ENCODE results near the gene ZSWIM1. TPM values are rescaled to one million over a fixed set of nuclear protein-coding genes. Genes with fewer than 3 reads are reported as not detected.

The ZSWIM1 gene
- total and polyA plus RNA-seq, 2 donors (not counting 3 experiments of a cell fraction or from before 2014, with no cell fraction given): 8.5 to 10.0 TPM

DNA sequence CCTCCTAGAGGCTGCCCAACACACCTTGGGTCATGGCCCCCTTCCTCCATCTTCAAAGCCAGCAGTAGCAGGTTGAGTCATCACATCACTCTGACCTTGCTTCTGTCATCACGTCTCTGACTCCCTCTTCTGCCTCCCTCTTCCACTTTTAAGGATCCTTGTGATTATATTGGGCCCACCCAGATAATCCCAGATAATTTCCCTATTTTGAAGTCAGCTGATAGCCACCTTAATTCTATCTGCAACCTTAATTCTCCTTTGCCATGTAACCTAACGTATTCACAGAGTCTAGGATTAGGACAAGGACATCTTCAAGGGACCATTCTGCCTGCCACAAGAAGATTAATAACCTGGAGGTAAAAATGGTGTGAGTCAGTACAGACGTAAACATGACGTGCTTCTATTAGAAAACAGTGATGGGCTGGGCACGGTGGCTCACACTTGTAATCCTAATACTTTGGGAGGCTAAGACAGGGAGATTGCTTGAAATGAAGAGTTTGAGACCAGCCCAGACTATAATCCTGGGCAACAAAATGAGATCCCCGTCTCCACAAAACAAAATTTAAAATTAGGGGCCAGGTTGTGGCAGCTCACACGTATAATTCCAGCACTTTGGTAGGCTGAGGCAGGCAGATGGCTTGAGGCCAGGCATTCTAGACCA, 20.3 kb upstream of the ZSWIM1 start:
- ChIA-PET CTCF (interaction anchor here (1.0 to 1.4 kb wide), 2 partner anchors 62 to 74 kb away, joined by 3 to 4 read pairs; partner anchors contain the start of gene PCIF1), POLR2A (no interaction called here)
- H3K36me3 ChIP-seq (ENCODE audit: control insufficient read depth in 2 of 2, extremely low read depth in 1 of 2, insufficient read depth in 2 of 2, low read length in 2 of 2): no peaks in the 10 kb centered on the region
- intact Hi-C loops (cut with micrococcal nuclease) (no loop called here), dilution Hi-C loops (cut with MboI; ENCODE audit: extremely low pct_ligation_motif_present, low sequenced_read_pairs) (no loop called here)
- no peak for TF ChIP-seq FOS (IDR thresholded peaks at IDR 0.05; ENCODE audit: borderline replicate concordance, insufficient read depth, low read length)
- TF ChIP-seq POLR2A (IDR thresholded peaks at IDR 0.05; ENCODE audit: low read depth, low read length): no peak
- no peak for TF ChIP-seq MYC (IDR thresholded peaks at IDR 0.05; ENCODE audit: low read depth, low read length)
- TF ChIP-seq, protein P1, sequence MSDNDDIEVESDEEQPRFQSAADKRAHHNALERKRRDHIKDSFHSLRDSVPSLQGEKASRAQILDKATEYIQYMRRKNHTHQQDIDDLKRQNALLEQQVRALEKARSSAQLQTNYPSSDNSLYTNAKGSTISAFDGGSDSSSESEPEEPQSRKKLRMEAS (IDR thresholded peaks at IDR 0.05; ENCODE audit: insufficient read depth, insufficient read length): no peak
- TF ChIP-seq JUN (IDR thresholded peaks at IDR 0.05; ENCODE audit: borderline replicate concordance, insufficient read depth, insufficient read length, low read depth): no peak
- TF ChIP-seq POLR2AphosphoS5 (IDR thresholded peaks at IDR 0.05; ENCODE audit: insufficient read depth, low read depth, low read length): no peak
- TF ChIP-seq, protein P2, sequence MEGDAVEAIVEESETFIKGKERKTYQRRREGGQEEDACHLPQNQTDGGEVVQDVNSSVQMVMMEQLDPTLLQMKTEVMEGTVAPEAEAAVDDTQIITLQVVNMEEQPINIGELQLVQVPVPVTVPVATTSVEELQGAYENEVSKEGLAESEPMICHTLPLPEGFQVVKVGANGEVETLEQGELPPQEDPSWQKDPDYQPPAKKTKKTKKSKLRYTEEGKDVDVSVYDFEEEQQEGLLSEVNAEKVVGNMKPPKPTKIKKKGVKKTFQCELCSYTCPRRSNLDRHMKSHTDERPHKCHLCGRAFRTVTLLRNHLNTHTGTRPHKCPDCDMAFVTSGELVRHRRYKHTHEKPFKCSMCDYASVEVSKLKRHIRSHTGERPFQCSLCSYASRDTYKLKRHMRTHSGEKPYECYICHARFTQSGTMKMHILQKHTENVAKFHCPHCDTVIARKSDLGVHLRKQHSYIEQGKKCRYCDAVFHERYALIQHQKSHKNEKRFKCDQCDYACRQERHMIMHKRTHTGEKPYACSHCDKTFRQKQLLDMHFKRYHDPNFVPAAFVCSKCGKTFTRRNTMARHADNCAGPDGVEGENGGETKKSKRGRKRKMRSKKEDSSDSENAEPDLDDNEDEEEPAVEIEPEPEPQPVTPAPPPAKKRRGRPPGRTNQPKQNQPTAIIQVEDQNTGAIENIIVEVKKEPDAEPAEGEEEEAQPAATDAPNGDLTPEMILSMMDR (IDR thresholded peaks at IDR 0.05; ENCODE audit: extremely low read depth in 1 of 2, insufficient read depth in 1 of 2, low read depth in 1 of 2, low read length in 2 of 2): no peak
- no peak for TF ChIP-seq GATA2 (IDR thresholded peaks at IDR 0.05; ENCODE audit: insufficient read depth, insufficient read length, low read depth, low read length)
- TF ChIP-seq EZH2 (IDR thresholded peaks at IDR 0.05; ENCODE audit: borderline replicate concordance, low read depth, low read length, severe bottlenecking): no peak
- no peak overlapping the region for H3K9ac ChIP-seq (replicated peaks; ENCODE audit: extremely low read depth, insufficient read depth, low read length)
- no TSS peak for BruUV-seq (replicated peaks)
- peaks cover 6% of the 10 kb centered on the region for H3K79me2 ChIP-seq (ENCODE audit: control insufficient read depth, insufficient read depth, low read length)
- H3K4me1 ChIP-seq (ENCODE audit: control insufficient read depth, extremely low read depth, insufficient read depth, low read length): peaks cover 12% of the 10 kb centered on the region
- H3K27me3 ChIP-seq (ENCODE audit: control insufficient read depth in 2 of 2, insufficient read depth in 2 of 2, low read length in 2 of 2): no peaks in the 10 kb centered on the region
- H3K9me1 ChIP-seq (replicated peaks; ENCODE audit: control insufficient read depth, extremely low read depth, insufficient read depth, low read length): no peaks in the 10 kb centered on the region
- H3K27ac ChIP-seq (ENCODE audit: insufficient read depth, low read depth, low read length): no peak overlapping the region
- no peak overlapping the region for H3K4me2 ChIP-seq (ENCODE audit: insufficient read depth, low read length)
- H3K4me3 ChIP-seq (replicated peaks in 1 of 3; ENCODE audit: insufficient read depth in 1 of 3, low read depth in 1 of 3, low read length in 3 of 3): no peak overlapping the region
- no peak for FAIRE-seq
- peak; percentile 38 for DNase-seq (ENCODE audit: low read depth, low spot score)
- no peaks in the 10 kb centered on the region for H4K20me1 ChIP-seq (replicated peaks; ENCODE audit: control insufficient read depth, extremely low read depth, insufficient read depth, low read length)
- H2AFZ ChIP-seq (ENCODE audit: low read depth, low read length): no peak overlapping the region
- no peaks in the 10 kb centered on the region for H3K9me3 ChIP-seq (replicated peaks; ENCODE audit: control insufficient read depth, insufficient read depth, low read length)

Measured in endothelial cell of umbilical vein (primary cell).